HG03565 (cell line): ENCODE results near the gene PALD1.

Source experiments
- ATAC-seq: cut with Tn5 transposase; IDR thresholded peaks from one replicate; pipeline ENCODE4 v1.9.1; 2021; ENCODE audit warnings: mild to moderate bottlenecking, moderate library complexity; ENCODE audit not compliant: unreplicated experiment

Gene PALD1

GRCh38 chr10:70535001-70535400 is 56.4 kb downstream of the PALD1 start:
- ATAC-seq, result no peak

DNA sequence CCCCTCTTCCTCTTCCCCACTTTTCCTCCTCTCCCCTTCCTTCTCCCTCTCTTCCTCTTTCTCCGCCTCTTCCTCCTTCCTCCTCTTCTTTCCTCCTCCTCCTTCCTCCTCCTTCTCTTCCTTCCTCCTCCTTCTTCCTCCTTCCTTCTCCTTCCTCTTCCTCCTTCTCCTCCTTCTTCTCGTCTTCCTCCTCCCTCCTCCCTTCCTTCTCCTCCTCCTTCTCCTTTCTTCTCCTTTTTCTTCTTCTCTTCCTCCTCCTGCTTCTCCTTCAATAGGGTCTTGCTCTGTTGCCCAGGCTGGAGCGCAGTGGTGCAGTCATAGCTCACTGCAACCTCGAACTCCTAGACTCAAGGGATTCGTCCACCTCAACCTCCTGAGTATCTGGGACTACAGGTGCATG is 56.9 kb downstream of the PALD1 start:
- no peak for ATAC-seq

DNA sequence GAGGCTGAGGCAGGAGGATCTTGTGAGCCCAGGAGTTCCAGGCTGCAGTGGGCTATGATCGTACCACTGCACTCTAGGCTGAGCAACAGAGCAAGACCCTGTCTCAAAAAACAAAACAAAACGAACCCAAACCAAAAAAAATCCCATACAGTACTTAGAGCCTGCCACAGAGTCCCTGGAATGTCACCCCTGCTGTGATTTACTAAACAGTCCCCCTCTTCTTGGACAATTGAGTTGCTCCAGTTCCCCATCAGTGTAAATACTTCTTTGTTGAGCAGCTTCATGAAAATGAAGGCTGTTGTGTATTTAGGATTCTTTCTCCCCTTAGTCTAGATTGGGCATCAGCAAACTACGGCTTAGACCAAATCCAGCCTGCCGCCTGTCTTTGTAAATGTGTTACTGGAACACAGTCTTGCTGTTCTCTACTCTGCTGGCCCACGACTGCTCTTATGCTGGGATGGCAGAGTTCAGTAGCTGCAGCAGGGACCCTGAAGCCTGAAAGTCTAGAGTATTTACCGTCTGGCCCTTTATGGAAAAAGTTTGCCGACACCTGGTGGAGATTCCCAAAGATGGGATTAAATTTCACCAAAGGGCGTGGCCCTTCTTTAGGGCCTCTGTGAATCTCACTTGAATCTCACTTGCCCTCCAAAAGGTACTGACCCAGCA is 57.8 kb downstream of the PALD1 start:
- ATAC-seq, result no peak

- no peak for ATAC-seq
Measured at GRCh38 chr10:70537398-70538194, 59.0 kb downstream of the PALD1 start.

DNA sequence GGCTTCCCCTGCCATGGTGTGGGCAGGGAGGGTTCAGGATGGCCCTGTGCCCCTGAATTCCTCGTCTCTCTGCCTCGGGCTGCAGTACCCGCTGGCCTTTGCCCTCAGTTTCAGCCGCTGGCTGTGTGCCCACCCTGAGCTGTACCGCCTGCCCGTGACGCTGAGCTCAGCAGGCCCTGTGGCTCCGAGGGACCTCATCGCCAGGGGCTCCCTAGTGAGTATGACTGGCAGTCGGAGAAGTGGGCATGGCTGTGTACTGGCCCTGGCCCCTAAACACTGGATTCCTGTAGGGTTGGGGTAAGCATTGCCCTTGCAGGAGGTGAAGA is 59.6 kb downstream of the PALD1 start:
- ATAC-seq, result no peak

GRCh38 chr10:70538731-70539338 is 60.3 kb downstream of the PALD1 start:
- no peak for ATAC-seq

DNA sequence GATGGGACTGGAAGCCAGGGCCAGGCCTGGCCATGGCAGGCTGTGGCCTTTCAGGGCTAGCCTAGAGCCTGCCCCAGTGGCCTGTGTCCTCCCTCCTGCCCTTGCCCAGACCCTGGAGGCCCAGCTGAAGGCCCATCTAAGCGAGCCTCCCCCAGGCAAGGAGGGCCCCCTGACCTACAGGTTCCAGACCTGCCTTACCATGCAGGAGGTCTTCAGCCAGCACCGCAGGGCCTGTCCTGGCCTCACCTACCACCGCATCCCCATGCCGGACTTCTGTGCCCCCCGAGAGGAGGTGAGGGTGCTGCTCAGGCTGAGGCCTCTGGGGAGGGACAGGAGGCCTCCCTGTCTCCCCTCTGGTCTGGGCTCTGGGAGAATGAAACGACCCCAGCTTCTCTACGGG is 60.9 kb downstream of the PALD1 start:
- no peak for ATAC-seq

- ATAC-seq, result no peak
Measured at GRCh38 chr10:70540089-70540788, 61.7 kb downstream of the PALD1 start.

DNA sequence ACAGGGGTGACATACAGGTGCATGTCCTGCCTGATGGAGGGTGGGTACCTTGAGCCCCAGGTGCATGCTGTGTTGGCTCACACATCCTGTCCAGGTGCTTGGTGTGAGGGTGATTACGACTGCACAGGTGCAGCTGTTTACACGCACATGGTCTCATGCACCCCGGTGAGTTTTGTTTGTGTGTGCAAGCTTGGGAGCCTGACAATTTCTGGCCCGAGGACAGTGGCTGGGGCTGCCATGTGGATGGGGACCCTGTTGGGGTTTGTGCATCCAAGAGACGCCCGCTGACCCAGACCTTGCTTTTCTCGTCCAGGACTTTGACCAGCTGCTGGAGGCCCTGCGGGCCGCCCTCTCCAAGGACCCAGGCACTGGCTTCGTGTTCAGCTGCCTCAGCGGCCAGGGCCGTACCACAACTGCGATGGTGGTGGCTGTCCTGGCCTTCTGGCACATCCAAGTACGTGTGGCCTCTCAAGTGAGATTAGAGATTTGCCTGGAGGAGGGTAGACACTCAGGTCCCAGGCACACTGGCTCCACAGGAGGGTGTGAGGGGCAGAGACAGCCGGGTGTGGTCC is 62.3 kb downstream of the PALD1 start:
- ATAC-seq, result no peak

GRCh38 chr10:70541736-70542564 is 63.4 kb downstream of the PALD1 start:
- no peak for ATAC-seq

GRCh38 chr10:70542565-70542938 is 64.0 kb downstream of the PALD1 start:
- no peak for ATAC-seq

DNA sequence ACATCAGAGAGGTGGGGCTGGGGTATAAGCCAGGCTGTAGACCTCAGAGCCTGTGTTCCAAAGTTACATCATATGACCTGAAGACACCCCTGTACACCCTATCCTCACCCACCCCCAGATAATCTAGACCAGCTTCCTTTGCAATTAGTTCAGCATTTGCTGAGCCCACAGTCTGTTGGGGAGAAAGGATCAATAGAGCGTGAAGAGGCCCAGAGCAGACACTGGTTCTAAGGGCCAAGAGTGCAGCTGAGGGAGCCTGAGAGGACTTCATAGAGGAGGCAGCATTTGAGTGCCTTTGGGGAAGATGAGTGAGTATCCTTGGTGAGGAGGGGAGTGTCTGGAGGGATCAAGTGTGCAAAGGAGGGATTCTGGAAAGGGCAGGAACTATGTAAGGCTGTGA is 65.3 kb downstream of the PALD1 start:
- no peak for ATAC-seq

GRCh38 chr10:70544431-70545340 is 66.1 kb downstream of the PALD1 start:
- no peak for ATAC-seq

- no peak for ATAC-seq
Measured at GRCh38 chr10:70546584-70546983, 68.0 kb downstream of the PALD1 start.

- no peak for ATAC-seq
Measured at GRCh38 chr10:70549351-70549961, 70.9 kb downstream of the PALD1 start.

GRCh38 chr10:70549962-70550458 is 71.4 kb downstream of the PALD1 start:
- ATAC-seq, result no peak

GRCh38 chr10:70550459-70550858 is 71.9 kb downstream of the PALD1 start:
- no peak for ATAC-seq

GRCh38 chr10:70551466-70551865 is 72.9 kb downstream of the PALD1 start:
- ATAC-seq, result no peak

GRCh38 chr10:70551971-70552422 is 73.4 kb downstream of the PALD1 start:
- ATAC-seq, result no peak
